Measurements from ENCODE around the gene PVALEF. TPM values are rescaled to one million over a fixed set of nuclear protein-coding genes. Genes with fewer than 3 reads are reported as not detected.

PVALEF gene
- total and polyA plus RNA-seq, 2 donors (not counting 3 experiments of a cell fraction or from before 2014, with no cell fraction given), result not detected

GRCh38 chr17:81183316-81183715 lies 18.0 kb downstream of the PVALEF start:
- Histone ChIP-seq H3K79me2 (ENCODE audit: control insufficient read depth, insufficient read depth, low read length) (no peaks in the 10 kb centered on the region), H3K9me1 (replicated peaks; ENCODE audit: control insufficient read depth, extremely low read depth, insufficient read depth, low read length) (no peaks in the 10 kb centered on the region), H4K20me1 (replicated peaks; ENCODE audit: control insufficient read depth, extremely low read depth, insufficient read depth, low read length) (no peaks in the 10 kb centered on the region), H3K9ac (replicated peaks; ENCODE audit: extremely low read depth, insufficient read depth, low read length) (no peak overlapping the region), H3K27me3 (ENCODE audit: control insufficient read depth in 2 of 2, insufficient read depth in 2 of 2, low read length in 2 of 2) (no peaks in the 10 kb centered on the region), H3K36me3 (ENCODE audit: control insufficient read depth in 2 of 2, extremely low read depth in 1 of 2, insufficient read depth in 2 of 2, low read length in 2 of 2) (no peaks in the 10 kb centered on the region), H2AFZ (ENCODE audit: low read depth, low read length) (no peak overlapping the region), H3K4me1 (ENCODE audit: control insufficient read depth, extremely low read depth, insufficient read depth, low read length) (no peaks in the 10 kb centered on the region), H3K4me2 (ENCODE audit: insufficient read depth, low read length) (no peak overlapping the region), H3K9me3 (replicated peaks; ENCODE audit: control insufficient read depth, insufficient read depth, low read length) (no peaks in the 10 kb centered on the region), H3K4me3 (replicated peaks in 1 of 3; ENCODE audit: insufficient read depth in 1 of 3, low read depth in 1 of 3, low read length in 3 of 3) (no peak overlapping the region), H3K27ac (ENCODE audit: insufficient read depth, low read depth, low read length) (no peak overlapping the region)
- dilution Hi-C loops (cut with MboI; ENCODE audit: extremely low pct_ligation_motif_present, low sequenced_read_pairs) (no loop called here), intact Hi-C loops (cut with micrococcal nuclease) (no loop called here)
- BruUV-seq (replicated peaks), result no TSS peak
- DNase-seq (ENCODE audit: low read depth, low spot score) (no peak), FAIRE-seq (no peak)
- TF ChIP-seq FOS (IDR thresholded peaks at IDR 0.05; ENCODE audit: borderline replicate concordance, insufficient read depth, low read length), result no peak
- TF ChIP-seq, protein P1, sequence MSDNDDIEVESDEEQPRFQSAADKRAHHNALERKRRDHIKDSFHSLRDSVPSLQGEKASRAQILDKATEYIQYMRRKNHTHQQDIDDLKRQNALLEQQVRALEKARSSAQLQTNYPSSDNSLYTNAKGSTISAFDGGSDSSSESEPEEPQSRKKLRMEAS (IDR thresholded peaks at IDR 0.05; ENCODE audit: insufficient read depth, insufficient read length), result no peak
- no peak for TF ChIP-seq POLR2AphosphoS5 (IDR thresholded peaks at IDR 0.05; ENCODE audit: insufficient read depth, low read depth, low read length)
- no peak for TF ChIP-seq POLR2A (IDR thresholded peaks at IDR 0.05; ENCODE audit: low read depth, low read length)
- TF ChIP-seq MYC (IDR thresholded peaks at IDR 0.05; ENCODE audit: low read depth, low read length), result no peak
- no peak for TF ChIP-seq JUN (IDR thresholded peaks at IDR 0.05; ENCODE audit: borderline replicate concordance, insufficient read depth, insufficient read length, low read depth)
- no peak for TF ChIP-seq CTCF (IDR thresholded peaks at IDR 0.05; ENCODE audit: extremely low read depth in 1 of 2, insufficient read depth in 1 of 2, low read depth in 1 of 2, low read length in 2 of 2)
- no peak for TF ChIP-seq EZH2 (IDR thresholded peaks at IDR 0.05; ENCODE audit: borderline replicate concordance, low read depth, low read length, severe bottlenecking)
- TF ChIP-seq GATA2 (IDR thresholded peaks at IDR 0.05; ENCODE audit: insufficient read depth, insufficient read length, low read depth, low read length), result no peak
- ChIA-PET POLR2A (no interaction called here), CTCF (no interaction called here)
